Choroid plexus epithelial cell (primary cell): ENCODE results near the gene MOSPD2.

Source experiments
- DNase-seq: peaks from one replicate; pipeline ENCODE4 v3.0.0-alpha.2; 2010; ENCODE audit warnings: low read depth
- H3K4me3 ChIP-seq: 2 replicates; pipeline ENCODE4 v1.5.1; 2011; ENCODE audit warnings: low read depth, mild to moderate bottlenecking, control low read depth, low read length, moderate library complexity
- CTCF ChIP-seq: conservative IDR thresholded peaks from 2 replicates; pipeline ENCODE4 v1.5.1; 2011; ENCODE audit warnings: low read depth, mild to moderate bottlenecking, control low read depth, inconsistent platforms, low read length, moderate library complexity

Gene MOSPD2

GRCh38 chrX:14948691-14949090 lies 75.5 kb downstream of the MOSPD2 start:
- no peak overlapping the region for H3K4me3 ChIP-seq
- DNase-seq, result peak; percentile 29
- TF ChIP-seq CTCF, result no peak

- no peak for TF ChIP-seq CTCF
- H3K4me3 ChIP-seq, result no peak overlapping the region
- DNase-seq, result no peak
Measured at GRCh38 chrX:14956813-14957582, 83.8 kb downstream of the MOSPD2 start.

DNA sequence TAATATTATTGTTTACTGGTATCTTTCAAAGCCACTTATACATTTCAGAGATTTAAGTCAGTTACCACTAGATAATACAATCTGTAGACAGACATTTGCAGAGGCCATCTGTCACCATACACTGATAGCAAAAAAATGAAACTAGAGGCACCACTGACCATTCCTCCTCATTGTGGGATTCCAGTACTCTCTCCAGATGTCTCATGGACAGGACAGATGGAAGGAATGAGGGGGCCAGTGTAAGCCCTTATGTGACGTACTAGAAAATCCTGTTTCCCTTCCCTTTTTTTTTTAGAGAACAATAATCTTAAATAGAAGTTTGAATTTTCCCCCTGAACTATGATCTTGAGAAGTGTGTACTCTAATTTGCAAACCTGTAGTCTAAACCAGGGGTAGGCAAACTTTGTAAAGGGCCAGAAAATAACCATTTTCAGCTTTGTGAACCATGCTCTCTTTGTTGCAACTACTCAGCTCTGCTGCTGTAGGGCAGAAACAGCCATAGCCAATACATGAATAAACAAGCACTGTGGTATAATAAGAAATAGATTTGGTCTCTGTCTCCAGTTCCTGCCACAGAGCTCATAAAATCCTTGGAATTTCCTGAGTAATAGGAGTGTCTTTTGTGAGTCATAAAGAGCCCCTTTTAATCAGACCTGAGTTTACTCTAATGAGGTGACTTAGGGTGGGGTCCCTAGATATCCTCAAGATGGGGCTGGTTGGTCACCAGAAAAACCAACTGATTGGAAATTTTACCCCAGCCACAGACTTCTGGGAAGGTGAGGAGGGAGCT lies 90.4 kb downstream of the MOSPD2 start:
- no peak for TF ChIP-seq CTCF
- DNase-seq, result peak; percentile 18
- no peak overlapping the region for H3K4me3 ChIP-seq

- DNase-seq, result peak; percentile 46
- peak; percentile 29 for TF ChIP-seq CTCF
- no peak overlapping the region for H3K4me3 ChIP-seq
Measured at GRCh38 chrX:14964500-14964899, 91.3 kb downstream of the MOSPD2 start.
